ENCODE data around the gene MIPOL1.

- TF ChIP-seq CBX2 (IDR thresholded peaks at IDR 0.05; ENCODE audit: insufficient read depth, low read length, poor library complexity, severe bottlenecking) = no peak
- no peak for TF ChIP-seq IRF2 (CRISPR knock-in tag; IDR thresholded peaks at IDR 0.05)
- no peak for TF ChIP-seq KDM1A (IDR thresholded peaks at IDR 0.05)
- no peak for TF ChIP-seq CTCF (IDR thresholded peaks at IDR 0.05 in 2 of 3, conservative IDR thresholded peaks at IDR 0.05 in 1 of 3; ENCODE audit: insufficient read depth in 2 of 3, low read depth in 1 of 3, low read length in 3 of 3)
- TF ChIP-seq ZNF398 (CRISPR knock-in tag; IDR thresholded peaks at IDR 0.05) = no peak
- TF ChIP-seq GABPB1 (CRISPR knock-in tag; IDR thresholded peaks at IDR 0.05) = no peak
- no peak for TF ChIP-seq MLX (CRISPR knock-in tag; conservative IDR thresholded peaks at IDR 0.05)
- TF ChIP-seq ZNF274 (IDR thresholded peaks at IDR 0.05; ENCODE audit: borderline replicate concordance, low read depth, low read length) = no peak
- no peak for TF ChIP-seq RBBP5 (IDR thresholded peaks at IDR 0.05; ENCODE audit: borderline replicate concordance, insufficient read depth, low read length, poor library complexity, severe bottlenecking)
Measured at GRCh38 chr14:37270629-37271028, 72.9 kb downstream of the MIPOL1 start.

Measured in K562 (cell line).